OCI-LY7 (cell line): Measurements from ENCODE around the gene DOCK3. TPM values are rescaled to one million over a fixed set of nuclear protein-coding genes. Genes with fewer than 3 reads are reported as not detected.

Source experiments
- BruUV-seq: library from RNA; stranded (reverse); fragments of 400-500 nt; replicated peaks from 2 replicates; lab custom pipeline; 2021; lab: Mats Ljungman, UMichigan
- CTCF ChIA-PET: fragments of 300-600 bp; sonication (Branson Sonifier 250); formaldehyde crosslinking; loops from one replicate; lab custom pipeline; 2022; ENCODE audit warnings: antibody characterized with exemption; ENCODE audit not compliant: unreplicated experiment; lab: Charles Lee
- POLR2A ChIA-PET: fragments of 300-600 bp; sonication (Branson Sonifier 250); formaldehyde crosslinking; loops from one replicate; lab custom pipeline; 2022; ENCODE audit warnings: antibody characterized with exemption; lab: Charles Lee
- DNase-seq: peaks from one replicate; pipeline ENCODE4 v3.0.0-alpha.2; 2015; ENCODE audit warnings: low spot score
- H2AFZ ChIP-seq: fragments of 200-600 bp; sonication (generic), shearing (Covaris generic); 2 replicates; pipeline ENCODE4 v1.6.1; 2014; ENCODE audit warnings: mild to moderate bottlenecking, antibody characterized with exemption, low read length, moderate library complexity
- H3K27ac ChIP-seq: fragments of 200-600 bp; sonication (generic); 2 replicates; pipeline ENCODE4 v1.5.1; 2014; ENCODE audit warnings: mixed run types, low read depth, mild to moderate bottlenecking, moderate library complexity, low read length, inconsistent platforms; ENCODE audit not compliant: poor library complexity, severe bottlenecking
- H3K36me3 ChIP-seq: fragments of 200-600 bp; sonication (generic); 2 replicates; pipeline ENCODE4 v1.6.1; 2014; ENCODE audit warnings: mild to moderate bottlenecking, antibody characterized with exemption, low read length, moderate library complexity, mixed read lengths; ENCODE audit not compliant: insufficient read depth
- H3K4me1 ChIP-seq: fragments of 200-600 bp; sonication (generic); 2 replicates; pipeline ENCODE4 v1.5.1; 2014; ENCODE audit warnings: mild to moderate bottlenecking, low read length; ENCODE audit not compliant: insufficient read depth, poor library complexity, severe bottlenecking
- H3K4me2 ChIP-seq: fragments of 200-600 bp; sonication (generic); 2 replicates; pipeline ENCODE4 v1.6.1; 2014; ENCODE audit warnings: mild to moderate bottlenecking, low read length
- H3K4me3 ChIP-seq: fragments of 200-600 bp; sonication (generic); 2 replicates; pipeline ENCODE4 v1.5.1; 2014; ENCODE audit warnings: mild to moderate bottlenecking, low read depth, low read length; ENCODE audit not compliant: poor library complexity, severe bottlenecking
- H3K79me2 ChIP-seq: fragments of 200-600 bp; sonication (generic); 2 replicates; pipeline ENCODE4 v1.6.1; 2016; ENCODE audit warnings: low read depth, mild to moderate bottlenecking, low read length, moderate library complexity, mixed read lengths; ENCODE audit not compliant: insufficient read depth
- H3K9me2 ChIP-seq: fragments of 200-600 bp; sonication (generic); 2 replicates; pipeline ENCODE4 v1.6.1; 2016; ENCODE audit warnings: mild to moderate bottlenecking, low read length, mixed read lengths; ENCODE audit not compliant: insufficient read depth
- H3K9me3 ChIP-seq: fragments of 200-600 bp; sonication (generic); 2 replicates; pipeline ENCODE4 v1.6.1; 2014; ENCODE audit warnings: mild to moderate bottlenecking, mixed run types, low read length, mixed read lengths
- H4K20me1 ChIP-seq: fragments of 200-600 bp; sonication (generic); 2 replicates; pipeline ENCODE4 v1.6.1; 2014; ENCODE audit warnings: mild to moderate bottlenecking, antibody characterized with exemption, low read length, moderate library complexity, mixed read lengths; ENCODE audit not compliant: insufficient read depth
- EZH2phosphoT487 ChIP-seq: fragments of 200-600 bp; sonication (generic); IDR thresholded peaks from 2 replicates; pipeline ENCODE4 v1.6.1; 2018; ENCODE audit warnings: low read depth, borderline replicate concordance, mild to moderate bottlenecking, mixed run types, antibody characterized with exemption, low read length, moderate library complexity, mixed read lengths
- intact Hi-C: fragments of 100-400 bp; cut with micrococcal nuclease; formaldehyde crosslinking; loops from one replicate; pipeline ENCODE4 v1.10.0; 2022; ENCODE audit not compliant: unreplicated experiment
- total RNA-seq, 2 experiments: library from RNA; depleted of rRNA in 1 of 2; stranded (reverse); fragments of >200 nt in 1 of 2; shearing (Covaris generic) in 1 of 2; gene quantifications; 2 replicates each; pipeline ENCODE4 v1.2.3, GENCODE V29; 2014 to 2022
- TF ChIP-seq, protein P1 (sequence below): fragments of 200-600 bp; sonication (generic); conservative IDR thresholded peaks from 2 replicates; pipeline ENCODE4 v1.5.1; 2014; ENCODE audit warnings: mild to moderate bottlenecking, antibody characterized with exemption, low read length, moderate library complexity, mixed read lengths

Gene DOCK3
- total RNA-seq, 2 experiments from 2014 or later: not detected

GRCh38 chr3:50737906-50738598 is 63.3 kb downstream of the DOCK3 start:
- no peak overlapping the region for H3K4me2 ChIP-seq
- intact Hi-C loops: no loop called here
- CTCF ChIA-PET: no interaction called here
- no peak for TF ChIP-seq EZH2phosphoT487
- TF ChIP-seq, protein P1, sequence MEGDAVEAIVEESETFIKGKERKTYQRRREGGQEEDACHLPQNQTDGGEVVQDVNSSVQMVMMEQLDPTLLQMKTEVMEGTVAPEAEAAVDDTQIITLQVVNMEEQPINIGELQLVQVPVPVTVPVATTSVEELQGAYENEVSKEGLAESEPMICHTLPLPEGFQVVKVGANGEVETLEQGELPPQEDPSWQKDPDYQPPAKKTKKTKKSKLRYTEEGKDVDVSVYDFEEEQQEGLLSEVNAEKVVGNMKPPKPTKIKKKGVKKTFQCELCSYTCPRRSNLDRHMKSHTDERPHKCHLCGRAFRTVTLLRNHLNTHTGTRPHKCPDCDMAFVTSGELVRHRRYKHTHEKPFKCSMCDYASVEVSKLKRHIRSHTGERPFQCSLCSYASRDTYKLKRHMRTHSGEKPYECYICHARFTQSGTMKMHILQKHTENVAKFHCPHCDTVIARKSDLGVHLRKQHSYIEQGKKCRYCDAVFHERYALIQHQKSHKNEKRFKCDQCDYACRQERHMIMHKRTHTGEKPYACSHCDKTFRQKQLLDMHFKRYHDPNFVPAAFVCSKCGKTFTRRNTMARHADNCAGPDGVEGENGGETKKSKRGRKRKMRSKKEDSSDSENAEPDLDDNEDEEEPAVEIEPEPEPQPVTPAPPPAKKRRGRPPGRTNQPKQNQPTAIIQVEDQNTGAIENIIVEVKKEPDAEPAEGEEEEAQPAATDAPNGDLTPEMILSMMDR: no peak
- H3K4me1 ChIP-seq: no peaks in the 10 kb centered on the region
- H3K9me2 ChIP-seq: no peaks in the 10 kb centered on the region
- no peak overlapping the region for H3K4me3 ChIP-seq
- H3K9me3 ChIP-seq: no peaks in the 10 kb centered on the region
- POLR2A ChIA-PET: no interaction called here
- no peak overlapping the region for H2AFZ ChIP-seq
- no peaks in the 10 kb centered on the region for H3K79me2 ChIP-seq
- H3K27ac ChIP-seq: no peak overlapping the region
- DNase-seq: no peak
- H3K36me3 ChIP-seq: no peaks in the 10 kb centered on the region
- no peaks in the 10 kb centered on the region for H4K20me1 ChIP-seq
- BruUV-seq: no TSS peak

- no peaks in the 10 kb centered on the region for H3K79me2 ChIP-seq
- CTCF ChIA-PET: no interaction called here
- TF ChIP-seq EZH2phosphoT487: no peak
- TF ChIP-seq, protein P1: no peak
- no peak overlapping the region for H3K27ac ChIP-seq
- no peaks in the 10 kb centered on the region for H3K36me3 ChIP-seq
- DNase-seq: no peak
- H4K20me1 ChIP-seq: no peaks in the 10 kb centered on the region
- no peaks in the 10 kb centered on the region for H3K4me1 ChIP-seq
- H3K9me2 ChIP-seq: no peaks in the 10 kb centered on the region
- intact Hi-C loops: no loop called here
- no peak overlapping the region for H3K4me3 ChIP-seq
- H2AFZ ChIP-seq: no peak overlapping the region
- no peaks in the 10 kb centered on the region for H3K9me3 ChIP-seq
- POLR2A ChIA-PET: interaction anchor here (0.7 kb wide), 1 partner anchor 11 kb away, joined by 3 read pairs; no protein-coding TSS in a partner anchor
- BruUV-seq: no TSS peak
- no peak overlapping the region for H3K4me2 ChIP-seq
Observed at GRCh38 chr3:50743643-50744042, 68.9 kb downstream of the DOCK3 start.

DNA sequence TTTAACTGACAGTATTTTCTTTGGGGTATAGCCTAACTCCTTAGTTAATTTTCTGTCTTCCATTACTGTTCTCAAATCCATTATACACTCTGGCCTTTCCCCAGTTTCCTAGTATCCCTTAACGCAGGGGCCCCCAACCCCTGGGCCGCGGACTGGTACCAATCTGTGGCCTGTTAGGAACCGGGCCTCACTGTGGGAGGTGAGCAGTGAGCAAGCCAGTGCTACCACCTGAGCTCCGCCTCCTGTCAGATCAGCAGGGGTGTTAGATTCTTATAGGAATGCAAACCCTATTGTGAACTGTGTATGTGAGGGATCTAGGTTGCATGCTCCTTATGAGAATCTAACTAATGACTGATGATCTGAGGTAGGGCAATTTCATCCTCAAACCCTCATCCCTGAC is 75.1 kb downstream of the DOCK3 start:
- Histone ChIP-seq H3K9me3 (no peaks in the 10 kb centered on the region), H3K4me3 (no peak overlapping the region), H4K20me1 (no peaks in the 10 kb centered on the region), H3K4me2 (no peak overlapping the region), H3K27ac (no peak overlapping the region), H3K4me1 (no peaks in the 10 kb centered on the region), H3K9me2 (no peaks in the 10 kb centered on the region), H3K79me2 (no peaks in the 10 kb centered on the region), H3K36me3 (no peaks in the 10 kb centered on the region), H2AFZ (no peak overlapping the region)
- ChIA-PET CTCF (no interaction called here), POLR2A (interaction anchor here (0.7 kb wide), 1 partner anchor 17 kb away, joined by 3 read pairs; no protein-coding TSS in a partner anchor)
- BruUV-seq: no TSS peak
- TF ChIP-seq EZH2phosphoT487: no peak
- TF ChIP-seq, protein P1: no peak
- intact Hi-C loops: no loop called here
- no peak for DNase-seq
